CD4-positive, alpha-beta T cell treated with Interleukin-6 for 4 hours (primary cell): ENCODE measurements around the gene GABRB1.

Experiments
- DNase-seq: peaks from one replicate; pipeline ENCODE4 v3.0.0-alpha.2; 2020; ENCODE audit warnings: mixed read lengths

Gene GABRB1

GRCh38 chr4:47050761-47051725, 19.7 kb downstream of the GABRB1 start:
- DNase-seq, result no peak

GRCh38 chr4:47053485-47053884, 22.1 kb downstream of the GABRB1 start:
- DNase-seq, result no peak

- no peak for DNase-seq
Observed at GRCh38 chr4:47054130-47054529, 22.8 kb downstream of the GABRB1 start.

- no peak for DNase-seq
Observed at GRCh38 chr4:47057991-47058390, 26.6 kb downstream of the GABRB1 start.

- DNase-seq, result no peak
Observed at GRCh38 chr4:47060561-47060960, 29.2 kb downstream of the GABRB1 start.

- no peak for DNase-seq
Observed at GRCh38 chr4:47061435-47061834, 30.1 kb downstream of the GABRB1 start.

- DNase-seq, result no peak
Observed at GRCh38 chr4:47065051-47065481, 33.7 kb downstream of the GABRB1 start.

GRCh38 chr4:47068986-47069385, 37.6 kb downstream of the GABRB1 start:
- DNase-seq, result no peak

GRCh38 chr4:47071901-47072341, 40.6 kb downstream of the GABRB1 start:
- DNase-seq, result no peak

GRCh38 chr4:47073647-47074046, 42.3 kb downstream of the GABRB1 start:
- no peak for DNase-seq

- DNase-seq, result no peak
Observed at GRCh38 chr4:47074816-47075215, 43.4 kb downstream of the GABRB1 start.

- no peak for DNase-seq
Observed at GRCh38 chr4:47075262-47075661, 43.9 kb downstream of the GABRB1 start.

- DNase-seq, result no peak
Observed at GRCh38 chr4:47075919-47076318, 44.6 kb downstream of the GABRB1 start.

GRCh38 chr4:47084111-47084510, 52.7 kb downstream of the GABRB1 start:
- no peak for DNase-seq

- no peak for DNase-seq
Observed at GRCh38 chr4:47084795-47085194, 53.4 kb downstream of the GABRB1 start.

GRCh38 chr4:47088298-47088697, 56.9 kb downstream of the GABRB1 start:
- no peak for DNase-seq

GRCh38 chr4:47095884-47096283, 64.5 kb downstream of the GABRB1 start:
- no peak for DNase-seq

GRCh38 chr4:47101453-47101852, 70.1 kb downstream of the GABRB1 start:
- DNase-seq, result no peak

- no peak for DNase-seq
Observed at GRCh38 chr4:47104986-47105385, 73.6 kb downstream of the GABRB1 start.

- DNase-seq, result no peak
Observed at GRCh38 chr4:47106561-47106960, 75.2 kb downstream of the GABRB1 start.

- DNase-seq, result no peak
Observed at GRCh38 chr4:47109379-47109778, 78.0 kb downstream of the GABRB1 start.

- DNase-seq, result no peak
Observed at GRCh38 chr4:47110546-47111132, 79.3 kb downstream of the GABRB1 start.

GRCh38 chr4:47118192-47118929, 87.0 kb downstream of the GABRB1 start:
- DNase-seq, result no peak
